Measurements from ENCODE around the gene FZD4. TPM values are rescaled to one million over a fixed set of nuclear protein-coding genes. Genes with fewer than 3 reads are reported as not detected.

FZD4 gene
- total RNA-seq, 1 donor from 2014 or later = not detected

GRCh38 chr11:86980086-86980796 lies 25.0 kb upstream of the FZD4 start:
- Mint-ChIP-seq H3K36me3 (ENCODE audit: low read depth) (no peaks in the 10 kb centered on the region), H3K27me3 (no peaks in the 10 kb centered on the region), H3K9me3 (no peaks in the 10 kb centered on the region), H3K27ac (no peak overlapping the region), H3K4me3 (no peak overlapping the region), H3K4me1 (no peaks in the 10 kb centered on the region)
- TF ChIP-seq CTCF (IDR thresholded peaks at IDR 0.05) = no peak
- intact Hi-C loops (cut with micrococcal nuclease) = no loop called here
- ChIA-PET CTCF (interaction anchor here (1.3 kb wide), 1 partner anchor 310 kb away, joined by 5 read pairs; no protein-coding TSS in a partner anchor), POLR2A (interaction anchor here (0.6 kb wide), 1 partner anchor 238 kb away, joined by 3 read pairs; no protein-coding TSS in a partner anchor)
- ATAC-seq (ENCODE audit: low read depth) (no peak), DNase-seq (no peak)

GRCh38 chr11:86978756-86979608 lies 23.8 kb upstream of the FZD4 start:
- no peak for ATAC-seq (ENCODE audit: low read depth)
- CTCF ChIA-PET = interaction anchor here (0.6 kb wide), 1 partner anchor 10 kb away, joined by 3 read pairs; no protein-coding TSS in a partner anchor
- H3K36me3 Mint-ChIP-seq (ENCODE audit: low read depth) = no peaks in the 10 kb centered on the region

DNA sequence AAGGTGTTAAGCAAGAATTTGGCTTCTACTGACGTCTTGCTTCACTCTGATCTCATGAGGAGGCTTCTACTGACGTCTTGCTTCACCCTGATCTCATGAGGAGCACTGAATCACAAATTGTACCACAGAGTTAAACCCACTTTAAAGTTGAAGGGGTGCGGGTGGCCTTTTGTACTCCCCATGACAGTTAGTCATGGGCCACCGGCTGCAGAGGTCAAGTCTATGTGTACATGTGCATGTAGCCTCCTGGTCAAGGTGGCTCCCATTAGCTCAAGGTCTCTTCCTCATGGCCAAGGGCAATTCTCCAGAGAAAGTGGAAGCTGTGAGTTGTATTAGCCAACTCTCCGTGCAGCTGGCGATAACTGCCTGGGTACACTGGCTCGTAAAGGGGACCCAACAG lies 23.1 kb upstream of the FZD4 start:
- no peaks in the 10 kb centered on the region for H3K4me1 Mint-ChIP-seq
- intact Hi-C loops (cut with micrococcal nuclease) = loop anchor here (1.0 to 2.0 kb wide), 2 partner anchors 39 to 119 kb away; no protein-coding TSS in a partner anchor
- no peak overlapping the region for H3K27ac Mint-ChIP-seq
- no peak overlapping the region for H3K4me3 Mint-ChIP-seq
- ChIA-PET POLR2A (no interaction called here), CTCF (interaction anchor here (0.6 kb wide), 1 partner anchor 10 kb away, joined by 3 read pairs; no protein-coding TSS in a partner anchor)
- ATAC-seq (ENCODE audit: low read depth) (no peak), DNase-seq (no peak)
- no peak for TF ChIP-seq CTCF (IDR thresholded peaks at IDR 0.05)
- no peaks in the 10 kb centered on the region for H3K36me3 Mint-ChIP-seq (ENCODE audit: low read depth)
- H3K9me3 Mint-ChIP-seq = peaks cover 4% of the 10 kb centered on the region
- peaks cover 5% of the 10 kb centered on the region for H3K27me3 Mint-ChIP-seq

More at GRCh38 chr11:86978756-86979608, 23.8 kb upstream of the FZD4 start:
- Mint-ChIP-seq H3K9me3 (no peaks in the 10 kb centered on the region), H3K27me3 (peaks cover 5% of the 10 kb centered on the region), H3K4me1 (no peaks in the 10 kb centered on the region), H3K27ac (no peak overlapping the region), H3K4me3 (no peak overlapping the region)
- DNase-seq = no peak
- intact Hi-C loops (cut with micrococcal nuclease) = loop anchor here (1.0 to 2.0 kb wide), 3 partner anchors 40 to 311 kb away; no protein-coding TSS in a partner anchor
- TF ChIP-seq CTCF (IDR thresholded peaks at IDR 0.05) = no peak
- POLR2A ChIA-PET = no interaction called here

DNA sequence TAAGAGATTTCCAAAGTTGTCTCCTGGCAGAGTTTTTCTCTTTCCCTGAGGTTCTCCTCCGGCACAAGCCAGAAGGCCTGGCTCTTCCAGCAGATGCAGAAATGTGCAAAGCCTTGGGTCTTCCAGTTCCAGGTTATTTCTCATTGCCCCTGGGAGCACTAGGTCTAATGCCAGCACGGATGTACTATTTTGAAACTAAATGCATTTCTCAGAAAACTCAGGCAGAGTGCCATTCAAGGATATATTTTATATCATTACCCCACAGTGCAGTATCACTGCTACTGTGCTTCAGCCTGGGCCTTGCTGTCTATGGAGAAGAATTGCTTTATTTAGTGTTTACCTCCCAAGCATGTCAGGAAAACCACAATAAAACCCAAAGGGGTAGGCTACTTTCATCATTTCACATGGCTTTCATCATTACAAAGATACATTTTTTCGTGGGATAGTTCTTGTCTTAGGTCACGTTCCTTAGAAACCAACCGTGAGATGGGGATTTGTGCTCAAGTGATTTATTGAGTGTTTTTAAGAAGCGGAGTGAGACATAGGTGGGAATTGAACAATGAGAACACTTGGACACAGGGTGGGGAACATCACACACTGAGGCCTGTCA lies 22.4 kb upstream of the FZD4 start:
- no peak overlapping the region for H3K27ac Mint-ChIP-seq
- ChIA-PET POLR2A (no interaction called here), CTCF (interaction anchor here (1.0 to 1.4 kb wide), 2 partner anchors 40 to 312 kb away, joined by 3 to 4 read pairs; no protein-coding TSS in a partner anchor)
- no peak for ATAC-seq (ENCODE audit: low read depth)
- peaks cover 11% of the 10 kb centered on the region for H3K9me3 Mint-ChIP-seq
- DNase-seq = no peak
- H3K4me3 Mint-ChIP-seq = no peak overlapping the region
- peaks cover 5% of the 10 kb centered on the region for H3K27me3 Mint-ChIP-seq
- H3K4me1 Mint-ChIP-seq = no peaks in the 10 kb centered on the region
- intact Hi-C loops (cut with micrococcal nuclease) = loop anchor here (1.0 to 2.0 kb wide), 2 partner anchors 38 to 119 kb away; no protein-coding TSS in a partner anchor
- no peak for TF ChIP-seq CTCF (IDR thresholded peaks at IDR 0.05)
- peaks cover 2% of the 10 kb centered on the region for H3K36me3 Mint-ChIP-seq (ENCODE audit: low read depth)
